Cardiac septum (tissue), 1 donor: Measurements from ENCODE around the gene OR1I1. TPM values are rescaled to one million over a fixed set of nuclear protein-coding genes. Genes with fewer than 3 reads are reported as not detected.
A peak's percentile ranks its signal among the peaks of the same experiment; 100 is the strongest.

Experiments used
- DNase-seq: peaks from one replicate; pipeline ENCODE4 v3.0.0-alpha.2; 2020; ENCODE audit warnings: low spot score
- intact Hi-C: fragments of 100-400 bp; cut with DNase I; formaldehyde crosslinking; loops from one replicate; pipeline ENCODE4 v1.14.0; 2022
- total RNA-seq: library from RNA; stranded (reverse); fragmentation: NEBNext Ultra II Directional; extraction: Animal tissue kit (Norgen Biotek cat#: 25700); gene quantifications from one replicate; pipeline ENCODE4 v1.2.1, GENCODE V29; 2021
- donor health status: DM: no; HTN: no; CAD: no.

Gene OR1I1
- total RNA-seq, 1 donor from 2014 or later = not detected

GRCh38 chr19:15114153-15114540, 32.1 kb downstream of the OR1I1 start:
- no peak for DNase-seq
- intact Hi-C loops = no loop called here

- DNase-seq = peak; percentile 85
- intact Hi-C loops = loop anchor here (5.0 kb wide), 1 partner anchor 137 kb away; no protein-coding TSS in a partner anchor
Measured at GRCh38 chr19:15115080-15115479, 33.1 kb downstream of the OR1I1 start.

GRCh38 chr19:15115762-15116615, 34.0 kb downstream of the OR1I1 start:
- DNase-seq = no peak
- intact Hi-C loops = loop anchor here (5.0 kb wide), 1 partner anchor 136 kb away; no protein-coding TSS in a partner anchor

- DNase-seq = no peak
- intact Hi-C loops = loop anchor here (5.0 kb wide), 1 partner anchor 135 kb away; no protein-coding TSS in a partner anchor
Measured at GRCh38 chr19:15116856-15117255, 34.8 kb downstream of the OR1I1 start.

- DNase-seq = no peak
- intact Hi-C loops = loop anchor here (5.0 kb wide), 1 partner anchor 134 kb away; no protein-coding TSS in a partner anchor
Measured at GRCh38 chr19:15118248-15118647, 36.2 kb downstream of the OR1I1 start.

- intact Hi-C loops = loop anchor here (5.0 kb wide), 1 partner anchor 133 kb away; no protein-coding TSS in a partner anchor
- DNase-seq = no peak
Measured at GRCh38 chr19:15118789-15119494, 36.9 kb downstream of the OR1I1 start.

- intact Hi-C loops = no loop called here
Measured at GRCh38 chr19:15120135-15121026, 38.4 kb downstream of the OR1I1 start.

GRCh38 chr19:15122331-15123030, 40.5 kb downstream of the OR1I1 start:
- intact Hi-C loops = no loop called here
- no peak for DNase-seq

More at GRCh38 chr19:15120135-15121026, 38.4 kb downstream of the OR1I1 start:
- DNase-seq = no peak

GRCh38 chr19:15123031-15123890, 41.2 kb downstream of the OR1I1 start:
- DNase-seq = no peak

GRCh38 chr19:15123900-15124299, 41.9 kb downstream of the OR1I1 start:
- DNase-seq = peak; percentile 90
- intact Hi-C loops = loop anchor here (2.0 kb wide), 1 partner anchor 17 kb away; the partner anchor contains the start of gene SYDE1

More at GRCh38 chr19:15123031-15123890, 41.2 kb downstream of the OR1I1 start:
- intact Hi-C loops = no loop called here

- intact Hi-C loops = loop anchor here (2.0 kb wide), 1 partner anchor 18 kb away; the partner anchor contains the start of gene SYDE1
- no peak for DNase-seq
Measured at GRCh38 chr19:15124572-15125231, 42.7 kb downstream of the OR1I1 start.

GRCh38 chr19:15125232-15126067, 43.4 kb downstream of the OR1I1 start:
- peak; percentile 97 for DNase-seq
- intact Hi-C loops = loop anchor here (2.0 kb wide), 1 partner anchor 19 kb away; the partner anchor contains the start of gene SYDE1

- no peak for DNase-seq
- intact Hi-C loops = no loop called here
Measured at GRCh38 chr19:15126131-15126910, 44.3 kb downstream of the OR1I1 start.

- DNase-seq = no peak
- intact Hi-C loops = no loop called here
Measured at GRCh38 chr19:15128162-15128770, 46.3 kb downstream of the OR1I1 start.
